Mammary epithelial cell (primary cell): ENCODE measurements around the gene SBNO2.

Experiments used
- EZH2 ChIP-seq: IDR thresholded peaks from 2 replicates; pipeline ENCODE4 v1.6.1; 2012; ENCODE audit warnings: low read length, inconsistent platforms, borderline replicate concordance
- TF ChIP-seq, protein P1 (sequence below), 2 donors: IDR thresholded peaks in 1 of 2; conservative IDR thresholded peaks in 1 of 2; 2 replicates each; pipeline ENCODE4 v1.5.1; 2011 to 2012; ENCODE audit warnings: inconsistent platforms in 2 of 2, low read length in 2 of 2, mild to moderate bottlenecking in 2 of 2, control low read depth in 1 of 2, low read depth in 1 of 2; ENCODE audit not compliant: insufficient read depth in 1 of 2; ENCODE audit errors: extremely low read depth in 1 of 2

- TF ChIP-seq, protein P1, sequence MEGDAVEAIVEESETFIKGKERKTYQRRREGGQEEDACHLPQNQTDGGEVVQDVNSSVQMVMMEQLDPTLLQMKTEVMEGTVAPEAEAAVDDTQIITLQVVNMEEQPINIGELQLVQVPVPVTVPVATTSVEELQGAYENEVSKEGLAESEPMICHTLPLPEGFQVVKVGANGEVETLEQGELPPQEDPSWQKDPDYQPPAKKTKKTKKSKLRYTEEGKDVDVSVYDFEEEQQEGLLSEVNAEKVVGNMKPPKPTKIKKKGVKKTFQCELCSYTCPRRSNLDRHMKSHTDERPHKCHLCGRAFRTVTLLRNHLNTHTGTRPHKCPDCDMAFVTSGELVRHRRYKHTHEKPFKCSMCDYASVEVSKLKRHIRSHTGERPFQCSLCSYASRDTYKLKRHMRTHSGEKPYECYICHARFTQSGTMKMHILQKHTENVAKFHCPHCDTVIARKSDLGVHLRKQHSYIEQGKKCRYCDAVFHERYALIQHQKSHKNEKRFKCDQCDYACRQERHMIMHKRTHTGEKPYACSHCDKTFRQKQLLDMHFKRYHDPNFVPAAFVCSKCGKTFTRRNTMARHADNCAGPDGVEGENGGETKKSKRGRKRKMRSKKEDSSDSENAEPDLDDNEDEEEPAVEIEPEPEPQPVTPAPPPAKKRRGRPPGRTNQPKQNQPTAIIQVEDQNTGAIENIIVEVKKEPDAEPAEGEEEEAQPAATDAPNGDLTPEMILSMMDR (conservative IDR thresholded peaks at IDR 0.05 in 1 of 2, IDR thresholded peaks at IDR 0.05 in 1 of 2; ENCODE audit: extremely low read depth in 1 of 2, insufficient read depth in 1 of 2, low read depth in 1 of 2, low read length in 2 of 2), result no peak
- no peak for TF ChIP-seq EZH2
These were observed 2.9 kb downstream of the SBNO2 start for GRCh38 chr19:1170938-1171754.
